GM19239 (cell line): ENCODE data around the gene NUP98.
"Not testable (repeated sequence)": the region's sequence is repeated elsewhere in the genome, so short reads cannot be mapped to it uniquely, and the experiment has no call there.

Experiments used
- DNase-seq: peaks from one replicate; pipeline ENCODE4 v3.0.0; 2011; ENCODE audit warnings: low spot score; ENCODE audit not compliant: insufficient read length
- FAIRE-seq: peaks from 2 replicates; lab custom pipeline; 2011; peaks lifted over from hg19 to GRCh38; lab: Jason Lieb, UNC

The NUP98 gene

DNA sequence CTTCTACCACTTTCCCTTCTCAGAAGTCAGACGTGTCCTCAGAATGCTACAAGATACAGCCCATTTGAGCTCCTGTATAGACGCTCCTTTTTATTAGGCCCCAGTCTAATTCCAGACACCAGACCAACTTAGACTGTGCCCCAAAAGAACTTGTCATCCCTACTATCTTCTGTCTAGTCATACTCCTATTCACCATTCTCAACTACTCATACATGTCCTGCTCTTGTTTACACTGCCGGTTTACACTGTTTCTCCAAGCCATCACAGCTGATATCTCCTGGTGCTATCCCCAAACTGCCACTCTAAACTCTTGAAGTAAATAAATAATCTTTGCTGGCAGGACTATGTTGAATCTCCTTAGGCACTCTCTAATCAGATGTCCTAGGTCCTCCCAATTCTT, 144.8 kb downstream of the NUP98 start:
- not testable (repeated sequence) for DNase-seq, FAIRE-seq

DNA sequence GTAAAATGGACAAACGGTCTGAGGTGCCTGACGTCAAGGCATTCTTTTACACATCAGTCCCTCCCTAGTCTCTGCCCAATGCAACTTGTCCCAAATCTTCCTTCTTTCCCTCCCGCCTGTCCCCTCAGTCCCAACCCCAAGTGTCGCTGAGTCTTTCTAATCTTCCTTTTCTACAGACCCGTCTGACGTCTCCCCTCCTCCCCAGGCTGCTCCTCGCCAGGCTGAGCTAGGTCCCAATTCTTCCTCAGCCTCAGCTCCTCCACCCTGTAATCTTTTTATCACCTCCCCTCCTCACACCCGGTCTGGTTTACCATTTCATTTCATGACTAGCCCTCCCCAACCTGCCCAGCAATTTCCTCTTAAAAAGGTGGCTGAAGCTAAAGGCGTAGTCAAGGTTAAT, 148.0 kb downstream of the NUP98 start:
- FAIRE-seq, DNase-seq: not testable (repeated sequence)

GRCh38 chr11:3648843-3649242, 148.5 kb downstream of the NUP98 start:
- not testable (repeated sequence) for FAIRE-seq, DNase-seq

DNA sequence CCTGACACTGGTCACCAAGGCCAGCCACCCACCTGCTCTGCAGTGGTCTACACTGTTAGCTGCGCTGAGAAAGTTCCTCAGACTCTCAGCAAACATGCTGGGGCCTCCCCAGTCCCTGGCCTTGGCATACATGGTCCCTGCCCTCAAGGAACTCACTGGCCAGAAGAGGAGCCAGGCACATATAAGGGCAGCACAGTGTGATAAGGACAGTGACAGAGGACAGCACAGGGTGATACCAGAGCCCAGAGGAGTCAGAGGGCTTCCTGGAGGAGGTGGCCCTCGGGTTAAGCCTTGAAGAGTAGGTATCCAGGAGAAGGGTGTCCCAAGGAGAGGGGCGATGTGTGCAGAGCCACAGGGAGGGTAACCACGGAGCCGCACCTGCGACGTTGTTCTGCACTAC, 151.8 kb downstream of the NUP98 start:
- DNase-seq, result no peak
- FAIRE-seq, result no peak

DNA sequence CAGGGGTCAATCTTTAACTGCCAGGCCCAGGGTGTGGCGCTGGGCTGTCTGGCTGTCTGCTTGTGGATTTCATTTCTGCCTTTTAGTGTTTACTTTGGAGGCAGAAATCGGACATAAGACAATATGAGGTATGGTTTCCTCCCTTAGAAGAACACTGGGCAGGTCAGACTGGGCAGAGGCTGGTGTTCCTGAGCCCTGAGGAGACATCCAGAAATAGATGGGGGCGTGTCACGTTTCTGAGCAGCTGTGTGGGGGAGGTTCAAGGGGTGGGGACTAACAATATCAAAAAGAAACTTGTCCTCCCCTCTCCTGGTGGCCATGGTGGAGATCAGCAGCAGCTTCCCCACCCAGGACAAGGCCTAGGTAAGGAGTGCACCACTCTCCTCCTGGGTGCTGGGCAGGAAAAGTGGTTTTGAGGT, 152.5 kb downstream of the NUP98 start, which contains the start of gene ART1:
Gene ART1 (plus strand): TSS at position 312 of the 419 bp plus-strand sequence. CDS start 14,086 bp downstream, outside the sequence.
- no peak for FAIRE-seq
- no peak for DNase-seq

DNA sequence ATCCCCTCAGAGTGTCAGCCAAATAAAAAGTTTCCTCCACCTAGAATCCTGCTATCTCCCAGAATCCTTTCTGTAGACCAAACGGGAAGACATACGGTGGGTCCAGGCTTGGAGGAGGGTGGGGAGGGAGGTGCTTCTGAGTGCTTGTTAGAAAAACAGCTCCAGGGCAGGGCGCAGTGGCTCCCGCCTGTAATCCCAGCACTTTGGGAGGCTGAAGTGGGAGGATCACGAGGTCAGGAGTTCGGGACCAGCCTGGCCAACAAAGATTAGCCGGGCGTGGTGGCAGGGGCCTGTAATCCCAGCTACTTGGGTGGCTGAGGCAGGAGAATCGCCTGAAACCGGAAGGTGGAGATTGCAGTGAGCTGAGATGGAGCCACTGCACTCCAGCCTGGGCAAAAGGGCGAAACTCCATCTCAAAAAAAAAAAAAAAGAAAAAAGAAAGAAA, 154.2 kb downstream of the NUP98 start:
- FAIRE-seq, DNase-seq: not testable (repeated sequence)

DNA sequence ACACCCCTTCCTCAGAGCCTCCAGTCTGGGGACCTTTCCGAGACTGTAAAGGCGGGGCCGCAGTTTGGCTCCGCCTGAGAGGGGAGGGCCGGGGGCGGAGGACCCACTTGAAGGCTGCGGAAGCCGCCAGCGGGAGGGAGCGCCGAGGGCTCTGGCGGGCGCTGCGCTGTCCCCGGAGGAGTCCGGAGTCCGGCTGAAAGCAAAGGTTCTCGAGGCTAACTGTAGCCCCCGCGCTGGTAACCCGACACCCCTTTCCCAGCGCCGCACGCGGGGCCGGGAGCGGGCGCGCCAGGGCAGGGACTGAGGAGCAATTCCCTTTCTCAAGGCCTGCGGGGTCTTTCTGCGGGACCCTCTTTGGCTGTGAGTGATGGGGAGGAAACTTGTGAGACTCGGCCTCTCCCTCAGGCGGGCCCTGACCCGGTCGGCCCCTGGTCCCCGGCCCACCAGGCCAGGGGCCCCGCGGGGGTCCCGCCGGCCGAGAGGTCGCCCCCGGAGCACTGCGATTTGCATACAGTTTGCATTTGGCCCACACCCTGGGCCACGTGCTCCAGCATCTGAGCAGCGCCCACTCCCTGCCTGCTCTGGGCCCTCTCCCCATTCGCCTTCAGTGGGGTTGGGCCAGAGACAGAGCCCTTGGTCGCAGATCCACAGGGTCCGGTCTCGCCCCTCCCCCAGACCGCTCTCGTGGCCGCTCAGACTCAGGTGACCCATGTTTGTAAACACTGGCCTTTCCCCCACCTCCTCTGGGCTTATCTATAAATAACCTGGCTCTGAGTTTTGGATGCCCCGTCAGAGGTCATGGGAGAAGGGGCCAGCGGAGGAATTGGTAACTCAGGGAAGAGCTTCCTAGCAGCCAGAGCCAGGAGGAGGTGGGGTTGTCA, 155.0 kb downstream of the NUP98 start:
- DNase-seq (peak; percentile 46), FAIRE-seq (no peak)

GRCh38 chr11:3641701-3642070, 155.7 kb downstream of the NUP98 start, which contains the start of gene ART5:
Gene ART5, minus strand, starts transcription at chr11:3641992. Its CDS starts 130 bp downstream, at chr11:3641862.
- FAIRE-seq (no peak), DNase-seq (no peak)

DNA sequence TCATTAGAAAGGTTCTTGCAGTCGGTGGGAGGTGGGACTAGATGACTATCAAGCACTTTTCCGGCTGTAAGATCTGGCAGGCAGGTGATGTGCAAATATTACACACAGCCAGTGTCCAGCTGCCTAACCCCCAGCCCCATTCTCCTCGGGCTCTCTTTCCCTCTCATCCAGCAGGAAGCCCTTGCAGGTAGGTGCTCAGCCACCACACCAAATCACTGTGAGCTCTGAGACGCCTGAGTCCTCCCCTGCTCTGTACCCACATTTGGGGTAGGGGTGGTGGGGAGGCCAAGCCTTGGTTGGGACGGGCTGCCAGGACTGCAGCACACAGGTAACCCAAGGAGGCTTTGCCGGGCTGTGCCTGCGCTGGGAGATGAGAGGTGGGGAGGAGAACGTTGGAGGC, 156.2 kb downstream of the NUP98 start:
- FAIRE-seq, result no peak
- no peak for DNase-seq

- FAIRE-seq (no peak), DNase-seq (no peak)
Measured at GRCh38 chr11:3639841-3640240, 157.5 kb downstream of the NUP98 start.

GRCh38 chr11:3638513-3638912, 158.8 kb downstream of the NUP98 start:
- DNase-seq, result no peak
- FAIRE-seq, result no peak

- FAIRE-seq (no peak), DNase-seq (no peak)
Measured at GRCh38 chr11:3637201-3637600, 160.2 kb downstream of the NUP98 start.

DNA sequence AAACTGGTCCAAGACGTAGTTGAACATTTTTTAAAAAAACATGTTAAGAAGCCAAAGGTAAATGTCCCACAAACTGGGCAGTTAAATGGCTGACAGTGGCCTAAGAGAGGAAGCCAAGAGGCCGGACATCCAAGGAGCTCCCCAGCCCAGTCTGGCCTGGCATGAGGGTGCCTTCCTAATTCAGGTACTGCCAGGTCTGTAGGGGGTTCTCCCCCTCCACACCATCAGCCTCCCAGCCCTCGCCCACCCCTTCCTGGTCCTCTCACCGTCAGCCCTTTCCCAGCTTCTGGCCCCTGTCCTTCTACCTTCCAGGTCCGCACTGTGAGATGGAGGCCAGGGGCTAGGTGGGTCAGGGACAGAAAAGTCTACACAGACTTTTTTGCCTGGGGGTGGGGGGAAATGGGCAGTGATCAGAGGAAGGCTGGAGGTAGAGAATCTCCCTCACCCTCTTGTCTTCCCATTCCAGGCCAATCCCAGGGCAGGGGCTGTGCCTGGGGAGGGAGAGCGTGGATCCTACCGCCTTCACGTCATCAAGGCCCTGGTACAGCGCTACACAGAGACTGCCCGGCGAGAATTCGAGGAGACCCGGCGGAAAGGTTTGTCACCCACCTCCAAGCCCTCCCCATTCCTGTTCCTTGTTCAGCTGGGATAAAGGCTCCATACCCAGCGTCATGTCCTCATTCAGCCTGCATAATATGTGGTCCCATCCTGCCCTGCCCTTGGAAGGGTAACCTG, 161.5 kb downstream of the NUP98 start:
- DNase-seq, result no peak
- no peak for FAIRE-seq

DNA sequence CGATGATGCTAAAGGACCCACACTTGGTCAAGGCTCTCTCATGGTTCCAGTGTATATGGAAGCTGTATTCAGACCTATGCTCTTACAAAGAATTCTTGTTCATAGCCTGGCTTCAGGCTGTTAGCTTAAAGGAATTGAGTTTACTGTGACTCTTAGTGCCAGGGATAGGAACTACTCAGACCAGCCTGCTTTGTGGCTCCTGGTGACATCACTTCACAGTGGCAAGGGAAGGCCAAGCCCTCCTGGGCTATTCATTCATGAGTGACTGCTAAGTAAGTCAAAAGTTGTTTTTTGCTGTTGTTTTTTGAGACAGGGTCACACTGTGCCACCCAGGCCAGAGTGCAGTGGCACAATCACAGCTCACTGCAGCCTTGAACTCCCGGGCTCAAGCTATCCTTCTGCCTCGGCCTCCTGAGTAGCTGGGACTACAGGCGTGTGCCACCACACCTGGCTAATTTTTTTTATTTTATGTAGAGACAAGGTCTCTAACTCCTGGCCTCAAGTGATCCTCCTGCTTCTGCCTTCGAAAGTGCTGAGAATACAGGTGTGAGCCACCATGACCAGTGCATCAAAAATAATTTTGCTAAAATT, 165.2 kb downstream of the NUP98 start:
- FAIRE-seq (no peak), DNase-seq (no peak)

DNA sequence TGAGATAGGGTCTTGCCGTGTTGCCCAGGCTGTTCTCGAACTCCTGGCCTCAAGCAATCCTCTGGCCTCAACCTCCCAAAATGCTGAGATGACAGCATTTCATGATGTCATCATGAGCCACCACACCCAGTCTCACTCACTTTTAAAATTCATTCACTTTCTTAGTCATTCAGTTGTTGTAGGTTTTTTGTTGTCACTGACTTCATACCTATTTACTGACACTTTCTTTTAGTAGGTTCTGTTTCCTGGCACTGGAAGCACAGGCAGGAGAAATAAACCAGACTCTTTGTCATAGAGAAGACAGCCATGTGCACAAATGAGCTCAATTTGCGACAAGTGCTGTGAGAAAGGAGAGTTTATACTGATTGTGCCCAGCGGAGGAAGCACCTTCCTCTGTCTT, 166.0 kb downstream of the NUP98 start:
- no peak for DNase-seq
- FAIRE-seq, result no peak

- FAIRE-seq (no peak), DNase-seq (no peak)
Measured at GRCh38 chr11:3627291-3627690, 170.1 kb downstream of the NUP98 start.

- DNase-seq, result no peak
- FAIRE-seq, result no peak
Measured at GRCh38 chr11:3626250-3626960, 170.9 kb downstream of the NUP98 start.
